Mononuclear cell (primary cell): ENCODE measurements around the gene RILP. TPM values are rescaled to one million over a fixed set of nuclear protein-coding genes. Genes with fewer than 3 reads are reported as not detected.

Experiments used
- H3K27me3 ChIP-seq: 2 replicates; pipeline ENCODE4 v1.6.0; 2011; ENCODE audit warnings: low read length, control low read depth; ENCODE audit not compliant: insufficient read depth
- H3K4me1 ChIP-seq: 2 replicates; pipeline ENCODE4 v1.5.1; 2011; ENCODE audit warnings: mild to moderate bottlenecking, low read length, control low read depth; ENCODE audit not compliant: insufficient read depth
- H3K4me3 ChIP-seq: 2 replicates; pipeline ENCODE4 v1.5.1; 2011; ENCODE audit warnings: mild to moderate bottlenecking, low read length, moderate library complexity
- H3K9me3 ChIP-seq: 2 replicates; pipeline ENCODE4 v1.5.1; 2011; ENCODE audit warnings: low read depth, mild to moderate bottlenecking, control low read depth, low read length
- total RNA-seq: library from RNA; depleted of rRNA; stranded (reverse); fragments of >200 nt; gene quantifications from one replicate; pipeline ENCODE4 v1.2.3, GENCODE V29; 2012

Gene RILP
- total RNA-seq, 1 donor = 6.7 TPM

DNA sequence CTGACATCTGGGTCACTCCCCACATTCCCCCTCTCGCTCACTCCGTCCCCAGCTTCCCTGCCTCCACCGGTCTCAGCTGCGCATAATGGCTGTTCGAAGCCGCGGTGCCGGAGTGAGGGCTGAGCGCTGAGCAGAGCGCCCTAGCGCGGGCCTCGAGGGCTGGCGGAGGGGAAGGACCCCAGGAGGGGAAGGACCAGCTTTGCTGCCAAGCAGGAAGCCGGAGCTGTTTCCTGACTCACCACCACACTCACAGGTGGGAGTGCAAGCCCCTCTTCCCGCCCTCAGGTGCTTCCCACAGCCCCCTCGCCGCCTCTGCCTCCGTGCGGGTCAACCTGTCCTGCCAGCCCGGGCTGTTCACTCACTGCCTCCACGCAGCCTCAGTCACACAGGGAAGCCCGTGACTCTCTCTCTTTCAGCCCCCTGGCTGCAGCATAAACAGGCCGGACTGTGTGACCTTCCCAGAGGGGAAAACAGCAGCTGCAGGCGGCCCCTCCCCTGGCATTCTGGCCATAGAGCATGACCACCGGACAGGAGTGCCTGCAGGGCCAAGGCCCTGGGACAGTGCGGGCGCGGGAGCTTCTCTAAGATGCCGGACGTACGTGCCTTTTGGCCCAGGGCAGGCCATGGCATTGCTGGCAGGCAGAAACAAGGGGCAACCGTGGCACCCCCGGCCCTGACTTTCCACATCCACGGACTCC, 44.7 kb downstream of the RILP start:
- H3K9me3 ChIP-seq = no peaks in the 10 kb centered on the region
- H3K4me1 ChIP-seq = peaks cover 47% of the 10 kb centered on the region
- no peaks in the 10 kb centered on the region for H3K27me3 ChIP-seq
- no peak overlapping the region for H3K4me3 ChIP-seq

DNA sequence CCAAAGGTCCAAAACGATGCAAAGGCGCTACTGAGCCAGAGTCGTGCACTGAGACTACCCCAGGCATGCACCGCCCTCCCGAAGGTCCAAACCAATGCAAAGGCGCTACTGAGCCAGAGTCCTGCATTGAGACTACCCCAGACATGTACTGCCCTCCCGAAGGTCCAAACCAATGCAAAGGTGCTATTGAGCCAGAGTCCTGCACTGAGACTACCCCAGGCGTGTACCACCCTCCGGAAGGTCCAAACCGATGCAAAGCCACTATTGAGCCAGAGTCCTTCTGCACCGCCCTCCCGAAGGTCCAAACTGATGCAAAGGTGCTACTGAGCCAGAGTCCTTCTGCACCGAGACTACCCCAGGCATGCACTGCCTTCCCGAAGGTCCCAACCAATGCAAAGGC, 48.1 kb downstream of the RILP start:
- no peak overlapping the region for H3K4me3 ChIP-seq
- no peaks in the 10 kb centered on the region for H3K9me3 ChIP-seq
- H3K27me3 ChIP-seq = no peaks in the 10 kb centered on the region
- peaks cover 16% of the 10 kb centered on the region for H3K4me1 ChIP-seq

DNA sequence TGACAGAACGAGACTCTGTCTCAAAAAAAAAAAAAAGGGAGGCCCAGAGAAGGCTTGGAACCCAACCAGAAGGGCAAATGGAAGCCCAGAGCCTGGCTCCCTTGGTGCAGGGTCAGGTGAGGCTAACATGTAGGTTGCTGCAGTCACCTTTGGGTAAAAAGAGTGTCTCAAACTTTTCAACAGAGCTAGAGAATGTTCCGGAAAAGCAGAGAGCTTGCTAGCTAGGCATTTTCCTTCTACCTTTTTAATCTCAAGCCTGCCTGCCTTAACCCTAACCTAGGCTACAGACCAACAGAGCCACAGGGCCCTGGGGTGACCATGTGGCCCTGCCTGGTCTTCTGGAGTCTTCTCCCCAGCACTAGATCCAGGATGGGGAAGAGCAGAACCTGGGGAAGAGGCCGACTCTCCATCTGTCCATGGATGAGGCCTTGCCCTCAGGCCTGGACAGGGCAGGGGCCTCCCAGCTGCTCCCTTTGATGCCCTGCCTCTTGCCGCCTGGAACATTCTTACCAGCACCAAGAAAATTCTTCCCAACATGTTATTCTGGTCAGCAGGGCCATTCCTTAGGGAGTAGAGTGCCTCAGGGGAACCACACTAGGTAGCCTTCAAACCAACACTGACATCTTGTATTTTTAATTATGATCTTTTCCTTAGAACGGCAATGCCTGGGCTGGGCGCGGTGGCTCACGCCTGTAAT, 51.1 kb downstream of the RILP start:
- Histone ChIP-seq H3K9me3 (no peaks in the 10 kb centered on the region), H3K27me3 (no peaks in the 10 kb centered on the region), H3K4me1 (peaks cover 7% of the 10 kb centered on the region), H3K4me3 (no peak overlapping the region)

DNA sequence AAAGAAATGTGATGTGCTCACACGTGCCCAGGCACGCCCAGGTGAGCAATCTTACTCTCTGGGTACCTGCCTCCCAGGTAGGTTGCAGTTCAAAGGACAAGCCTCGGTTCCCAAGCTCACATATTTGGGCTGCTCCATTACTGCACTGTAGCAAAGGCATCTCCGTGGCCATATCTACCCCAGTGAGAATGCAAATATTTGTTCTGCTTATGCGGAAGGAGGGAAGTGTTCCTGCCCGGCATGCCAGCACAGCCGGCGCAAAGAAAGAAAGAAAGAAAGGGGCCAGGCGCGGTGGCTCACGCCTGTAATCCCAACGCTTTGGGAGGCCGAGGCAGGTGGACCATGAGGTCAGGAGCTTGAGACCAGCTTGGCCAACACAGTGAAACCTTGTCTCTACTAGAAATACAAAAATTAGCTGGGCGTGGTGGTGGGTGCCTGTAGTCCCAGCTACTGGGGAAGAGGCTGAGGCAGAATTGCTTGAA, 51.8 kb downstream of the RILP start:
- no peaks in the 10 kb centered on the region for H3K9me3 ChIP-seq
- no peaks in the 10 kb centered on the region for H3K27me3 ChIP-seq
- no peak overlapping the region for H3K4me3 ChIP-seq
- peaks cover 13% of the 10 kb centered on the region for H3K4me1 ChIP-seq

Other genes with a start within 250 kb of the RILP start
- 202 TPM for gene YWHAE, start 249.6 kb downstream of the RILP start, total RNA-seq
- gene CRK, start 193.6 kb downstream of the RILP start, total RNA-seq = 20.0 TPM
- gene MYO1C, start 157.2 kb downstream of the RILP start, total RNA-seq = 12.1 TPM
- gene INPP5K, start 133.3 kb downstream of the RILP start, total RNA-seq = 102 TPM
- gene PITPNA, start 87.1 kb downstream of the RILP start, total RNA-seq = 16.8 TPM
- gene SLC43A2, start 21.0 kb downstream of the RILP start, total RNA-seq = 88.4 TPM
- 4.6 TPM for gene SCARF1, start 4.1 kb downstream of the RILP start, total RNA-seq
- 186 TPM for gene PRPF8, start 35.0 kb upstream of the RILP start, total RNA-seq
- under 0.01 TPM for gene TLCD2, start 60.5 kb upstream of the RILP start, total RNA-seq
- 19.9 TPM for gene WDR81, start 74.8 kb upstream of the RILP start, total RNA-seq
- 0.52 TPM for gene SERPINF2, start 93.0 kb upstream of the RILP start, total RNA-seq
- 15.1 TPM for gene SERPINF1, start 112.2 kb upstream of the RILP start, total RNA-seq
- gene SMYD4, start 180.0 kb upstream of the RILP start, total RNA-seq = 7.1 TPM
- gene RPA1, start 180.1 kb upstream of the RILP start, total RNA-seq = 21.3 TPM